Spleen (tissue), 7 donors: ENCODE results near the gene SUMF1.

Experiments used
- CTCF ChIP-seq, 11 experiments: fragments of 200-600 bp in 7 of 11; fragments of 450-650 bp in 4 of 11; sonication (generic) in 4 of 11; IDR thresholded peaks in 8 of 11; conservative IDR thresholded peaks in 3 of 11; 1 replicate in 7 of 11; 2 replicates in 4 of 11; pipeline versions ENCODE4 v1.4.0 to v1.8.0; 2016 to 2021; ENCODE audit warnings: antibody characterized with exemption in 11 of 11, inconsistent platforms in 4 of 11, mild to moderate bottlenecking in 1 of 11
- POLR2A ChIP-seq, 3 donors: fragments of 450-650 bp; IDR thresholded peaks; one replicate each; pipeline ENCODE4 v1.5.1; 2017; ENCODE audit warnings: antibody characterized with exemption in 3 of 3, mild to moderate bottlenecking in 1 of 3
- donor health status: DM: no; HTN: no; CAD: no; lungs with moderate emphysema.
- donor health status: DM: no; HTN: no; CAD: no.
- donor health status: DM: no; HTN: no; CAD: no.

DNA sequence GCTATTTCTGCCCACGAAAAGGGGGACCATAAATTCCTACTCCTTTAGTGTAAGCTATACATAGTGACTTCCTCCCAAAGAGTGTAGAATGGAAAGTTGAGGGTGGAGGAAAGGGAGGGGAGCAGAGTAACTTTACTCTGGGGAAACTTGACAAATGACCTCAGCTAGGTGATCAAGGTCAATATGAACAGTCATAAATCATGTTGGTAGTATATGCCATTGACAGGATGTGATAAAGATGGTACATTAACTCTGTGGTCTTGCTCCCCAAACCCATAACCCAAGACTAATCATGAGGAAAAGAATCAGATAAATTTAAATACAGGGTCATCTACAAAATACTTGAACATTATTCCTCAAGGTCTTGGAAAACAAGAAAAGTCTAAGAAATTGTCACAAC, 145.3 kb downstream of the SUMF1 start:
- TF ChIP-seq CTCF (IDR thresholded peaks at IDR 0.05 in 8 of 11, conservative IDR thresholded peaks at IDR 0.05 in 3 of 11): no peak
- TF ChIP-seq POLR2A (IDR thresholded peaks at IDR 0.05): no peak
